ENCODE data around the gene TM4SF1.

TM4SF1 gene

DNA sequence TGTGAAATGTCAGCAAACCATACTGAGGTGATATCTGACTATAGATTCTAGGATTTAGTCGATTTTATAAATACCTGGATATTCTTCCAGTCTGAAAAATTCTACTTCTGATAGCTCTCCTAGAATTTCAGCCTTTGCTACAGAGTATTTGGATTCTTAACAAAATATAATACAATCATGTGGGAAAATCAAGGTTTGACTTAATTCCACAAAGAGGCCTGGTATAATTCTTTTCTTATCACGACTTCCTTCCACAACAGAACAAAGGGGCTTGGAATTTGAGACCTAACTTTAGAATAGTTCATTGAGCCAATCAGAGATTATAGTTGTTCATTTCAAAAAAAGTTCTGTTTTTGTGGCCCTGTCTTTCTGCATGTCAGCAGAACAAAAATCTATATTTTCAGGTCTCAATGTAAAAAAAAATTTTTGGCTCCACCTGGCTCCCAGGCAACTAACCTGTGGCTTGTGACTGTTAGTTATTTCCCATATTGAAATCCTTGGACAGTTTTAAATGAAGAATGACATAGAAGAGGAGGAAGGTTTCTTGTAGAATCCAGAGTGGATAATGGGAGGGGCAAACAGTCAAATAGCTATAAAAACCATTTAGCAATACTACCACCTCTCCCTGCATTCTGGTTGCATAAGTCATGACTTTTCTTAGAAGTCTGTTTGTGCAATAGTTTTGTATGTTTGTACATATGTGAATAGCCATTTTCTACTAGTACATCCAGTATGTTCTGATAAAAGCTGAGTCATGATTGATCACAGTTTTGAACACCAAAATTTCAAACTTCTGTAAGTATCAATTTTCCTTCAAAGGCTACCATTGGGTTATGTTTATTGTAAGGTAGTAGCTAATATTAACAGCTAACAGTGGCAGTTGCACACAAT lies 4.0 kb downstream of the TM4SF1 start:
- Histone ChIP-seq H3K27me3 (replicated peaks; ENCODE audit: control insufficient read depth, insufficient read depth, low read length) (no peaks in the 10 kb centered on the region), H3K4me3 (ENCODE audit: low read length) (peak overlapping the region; percentile 35), H3K9ac (ENCODE audit: low read length) (peak overlapping the region; percentile 43), H3K9me3 (ENCODE audit: control insufficient read depth, low read length) (no peaks in the 10 kb centered on the region), H3K36me3 (ENCODE audit: control insufficient read depth, insufficient read depth, low read length, severe bottlenecking) (no peaks in the 10 kb centered on the region), H3K4me1 (ENCODE audit: control insufficient read depth, insufficient read depth, low read length) (peaks cover 71% of the 10 kb centered on the region)
- peak; percentile 93 for DNase-seq (ENCODE audit: low read depth)

- H3K4me3 ChIP-seq (ENCODE audit: low read length): no peak overlapping the region
- no peaks in the 10 kb centered on the region for H3K9me3 ChIP-seq (ENCODE audit: control insufficient read depth, low read length)
- H3K9ac ChIP-seq (ENCODE audit: low read length): no peak overlapping the region
- H3K27me3 ChIP-seq (replicated peaks; ENCODE audit: control insufficient read depth, insufficient read depth, low read length): no peaks in the 10 kb centered on the region
- peaks cover 57% of the 10 kb centered on the region for H3K4me1 ChIP-seq (ENCODE audit: control insufficient read depth, insufficient read depth, low read length)
- no peak for DNase-seq (ENCODE audit: low read depth)
- H3K36me3 ChIP-seq (ENCODE audit: control insufficient read depth, insufficient read depth, low read length, severe bottlenecking): no peaks in the 10 kb centered on the region
Observed at GRCh38 chr3:149371723-149372114, 5.7 kb downstream of the TM4SF1 start.

GRCh38 chr3:149371001-149371722 lies 6.3 kb downstream of the TM4SF1 start:
- Histone ChIP-seq H3K9ac (ENCODE audit: low read length) (peak overlapping the region; percentile 12), H3K4me3 (ENCODE audit: low read length) (no peak overlapping the region), H3K4me1 (ENCODE audit: control insufficient read depth, insufficient read depth, low read length) (peaks cover 51% of the 10 kb centered on the region), H3K36me3 (ENCODE audit: control insufficient read depth, insufficient read depth, low read length, severe bottlenecking) (no peaks in the 10 kb centered on the region), H3K27me3 (replicated peaks; ENCODE audit: control insufficient read depth, insufficient read depth, low read length) (no peaks in the 10 kb centered on the region), H3K9me3 (ENCODE audit: control insufficient read depth, low read length) (no peaks in the 10 kb centered on the region)
- DNase-seq (ENCODE audit: low read depth): peak; percentile 56

- Histone ChIP-seq H3K4me3 (ENCODE audit: low read length) (no peak overlapping the region), H3K4me1 (ENCODE audit: control insufficient read depth, insufficient read depth, low read length) (peaks cover 47% of the 10 kb centered on the region), H3K36me3 (ENCODE audit: control insufficient read depth, insufficient read depth, low read length, severe bottlenecking) (no peaks in the 10 kb centered on the region), H3K9me3 (ENCODE audit: control insufficient read depth, low read length) (no peaks in the 10 kb centered on the region), H3K9ac (ENCODE audit: low read length) (no peak overlapping the region), H3K27me3 (replicated peaks; ENCODE audit: control insufficient read depth, insufficient read depth, low read length) (no peaks in the 10 kb centered on the region)
- no peak for DNase-seq (ENCODE audit: low read depth)
Observed at GRCh38 chr3:149369991-149370866, 7.2 kb downstream of the TM4SF1 start.

DNA sequence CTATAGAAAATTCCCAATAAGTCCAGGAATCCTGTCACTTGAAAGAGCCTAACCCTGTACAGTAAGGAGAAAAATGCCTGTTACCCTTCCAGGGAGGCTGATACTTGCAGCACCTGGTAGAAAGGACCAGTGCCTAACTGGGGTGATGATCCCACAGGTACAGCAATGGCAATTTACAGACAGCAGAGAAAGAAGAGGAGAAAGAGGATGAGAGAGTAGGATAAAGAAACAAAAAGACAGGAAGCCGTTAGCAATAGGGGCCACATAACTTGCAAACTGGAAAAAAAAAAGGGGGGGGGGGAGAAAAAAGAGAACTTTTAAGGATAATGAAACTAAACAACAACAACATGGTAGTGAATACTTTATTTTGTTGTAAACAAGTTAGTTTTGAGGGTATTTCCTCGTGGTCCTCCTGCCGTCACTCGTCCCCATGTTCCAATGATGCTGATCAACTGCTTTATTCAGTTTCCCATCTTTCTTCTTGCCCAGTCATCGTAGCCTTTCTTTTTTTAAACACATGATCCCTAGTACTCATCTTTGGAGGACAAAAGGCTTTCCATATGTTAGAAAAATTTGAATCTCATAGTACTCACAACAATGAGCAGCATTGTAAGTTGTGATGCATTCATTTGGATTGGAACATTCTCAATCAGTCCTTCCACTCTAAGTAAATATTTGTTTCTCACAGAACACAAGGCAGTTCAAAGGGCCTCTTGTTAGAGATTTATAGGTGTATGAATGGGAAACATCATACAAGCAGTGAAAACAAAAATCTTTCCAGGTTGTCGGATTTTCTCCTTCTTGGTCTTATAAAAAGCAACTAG lies 8.6 kb downstream of the TM4SF1 start:
- no peak for DNase-seq (ENCODE audit: low read depth)
- Histone ChIP-seq H3K4me1 (ENCODE audit: control insufficient read depth, insufficient read depth, low read length) (peaks cover 34% of the 10 kb centered on the region), H3K9me3 (ENCODE audit: control insufficient read depth, low read length) (no peaks in the 10 kb centered on the region), H3K4me3 (ENCODE audit: low read length) (no peak overlapping the region), H3K27me3 (replicated peaks; ENCODE audit: control insufficient read depth, insufficient read depth, low read length) (no peaks in the 10 kb centered on the region), H3K9ac (ENCODE audit: low read length) (no peak overlapping the region), H3K36me3 (ENCODE audit: control insufficient read depth, insufficient read depth, low read length, severe bottlenecking) (no peaks in the 10 kb centered on the region)

GRCh38 chr3:149368201-149368673 lies 9.2 kb downstream of the TM4SF1 start:
- Histone ChIP-seq H3K9ac (ENCODE audit: low read length) (no peak overlapping the region), H3K9me3 (ENCODE audit: control insufficient read depth, low read length) (no peaks in the 10 kb centered on the region), H3K36me3 (ENCODE audit: control insufficient read depth, insufficient read depth, low read length, severe bottlenecking) (no peaks in the 10 kb centered on the region), H3K4me3 (ENCODE audit: low read length) (no peak overlapping the region), H3K27me3 (replicated peaks; ENCODE audit: control insufficient read depth, insufficient read depth, low read length) (no peaks in the 10 kb centered on the region), H3K4me1 (ENCODE audit: control insufficient read depth, insufficient read depth, low read length) (peaks cover 28% of the 10 kb centered on the region)
- DNase-seq (ENCODE audit: low read depth): no peak

GRCh38 chr3:149366941-149367840 lies 10.3 kb downstream of the TM4SF1 start:
- Histone ChIP-seq H3K9me3 (ENCODE audit: control insufficient read depth, low read length) (no peaks in the 10 kb centered on the region), H3K4me1 (ENCODE audit: control insufficient read depth, insufficient read depth, low read length) (peaks cover 24% of the 10 kb centered on the region), H3K27me3 (replicated peaks; ENCODE audit: control insufficient read depth, insufficient read depth, low read length) (no peaks in the 10 kb centered on the region), H3K9ac (ENCODE audit: low read length) (no peak overlapping the region), H3K36me3 (ENCODE audit: control insufficient read depth, insufficient read depth, low read length, severe bottlenecking) (no peaks in the 10 kb centered on the region), H3K4me3 (ENCODE audit: low read length) (no peak overlapping the region)
- no peak for DNase-seq (ENCODE audit: low read depth)

GRCh38 chr3:149366031-149366430 lies 11.4 kb downstream of the TM4SF1 start:
- Histone ChIP-seq H3K9me3 (ENCODE audit: control insufficient read depth, low read length) (no peaks in the 10 kb centered on the region), H3K4me3 (ENCODE audit: low read length) (no peak overlapping the region), H3K36me3 (ENCODE audit: control insufficient read depth, insufficient read depth, low read length, severe bottlenecking) (no peaks in the 10 kb centered on the region), H3K4me1 (ENCODE audit: control insufficient read depth, insufficient read depth, low read length) (peaks cover 15% of the 10 kb centered on the region), H3K9ac (ENCODE audit: low read length) (no peak overlapping the region), H3K27me3 (replicated peaks; ENCODE audit: control insufficient read depth, insufficient read depth, low read length) (no peaks in the 10 kb centered on the region)
- DNase-seq (ENCODE audit: low read depth): no peak

- Histone ChIP-seq H3K4me3 (ENCODE audit: low read length) (no peak overlapping the region), H3K9me3 (ENCODE audit: control insufficient read depth, low read length) (no peaks in the 10 kb centered on the region), H3K36me3 (ENCODE audit: control insufficient read depth, insufficient read depth, low read length, severe bottlenecking) (no peaks in the 10 kb centered on the region), H3K4me1 (ENCODE audit: control insufficient read depth, insufficient read depth, low read length) (peaks cover 3% of the 10 kb centered on the region), H3K9ac (ENCODE audit: low read length) (no peak overlapping the region), H3K27me3 (replicated peaks; ENCODE audit: control insufficient read depth, insufficient read depth, low read length) (no peaks in the 10 kb centered on the region)
- DNase-seq (ENCODE audit: low read depth): no peak
Observed at GRCh38 chr3:149364624-149365023, 12.8 kb downstream of the TM4SF1 start.

DNA sequence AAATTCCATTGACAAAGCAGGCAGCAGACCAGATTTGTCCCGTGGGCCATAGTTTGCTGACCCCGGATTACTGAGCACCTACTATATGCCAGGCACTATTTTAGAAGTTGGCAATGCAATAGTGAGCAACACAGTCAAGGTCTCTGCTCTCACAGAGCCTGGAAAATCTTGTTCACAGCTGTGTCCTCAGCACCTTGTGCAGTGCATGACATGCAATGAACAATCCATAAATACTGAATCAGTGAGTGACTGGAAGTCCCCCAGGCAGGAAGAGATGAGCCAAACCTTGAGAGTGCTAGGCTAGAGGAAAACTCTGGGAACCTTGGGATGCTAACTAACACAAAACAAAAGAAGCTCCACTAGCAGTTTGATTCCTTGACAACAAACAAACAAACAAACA lies 14.4 kb downstream of the TM4SF1 start:
- H3K4me3 ChIP-seq (ENCODE audit: low read length): no peak overlapping the region
- no peaks in the 10 kb centered on the region for H3K36me3 ChIP-seq (ENCODE audit: control insufficient read depth, insufficient read depth, low read length, severe bottlenecking)
- peaks cover 3% of the 10 kb centered on the region for H3K4me1 ChIP-seq (ENCODE audit: control insufficient read depth, insufficient read depth, low read length)
- no peaks in the 10 kb centered on the region for H3K9me3 ChIP-seq (ENCODE audit: control insufficient read depth, low read length)
- no peaks in the 10 kb centered on the region for H3K27me3 ChIP-seq (replicated peaks; ENCODE audit: control insufficient read depth, insufficient read depth, low read length)
- DNase-seq (ENCODE audit: low read depth): peak; percentile 34
- H3K9ac ChIP-seq (ENCODE audit: low read length): no peak overlapping the region
